ENCODE results near the gene ALKBH5.
"Not testable (repeated sequence)": the region's sequence is repeated elsewhere in the genome, so short reads cannot be mapped to it uniquely, and the experiment has no call there.

Gene ALKBH5

GRCh38 chr17:18185832-18186626, 2.4 kb downstream of the ALKBH5 start:
- DNase-seq (ENCODE audit: low read depth), result no peak

- DNase-seq (ENCODE audit: low read depth), result no peak
Measured at GRCh38 chr17:18186627-18186982, 3.0 kb downstream of the ALKBH5 start.

GRCh38 chr17:18187226-18187625, 3.6 kb downstream of the ALKBH5 start:
- no peak for DNase-seq (ENCODE audit: low read depth)

- no peak for DNase-seq (ENCODE audit: low read depth)
Measured at GRCh38 chr17:18187821-18188761, 4.5 kb downstream of the ALKBH5 start.

- DNase-seq (ENCODE audit: low read depth), result no peak
Measured at GRCh38 chr17:18190628-18191235, 7.1 kb downstream of the ALKBH5 start.

GRCh38 chr17:18191236-18191667, 7.6 kb downstream of the ALKBH5 start:
- no peak for DNase-seq (ENCODE audit: low read depth)

GRCh38 chr17:18191967-18192366, 8.3 kb downstream of the ALKBH5 start:
- DNase-seq (ENCODE audit: low read depth), result no peak

- no peak for DNase-seq (ENCODE audit: low read depth)
Measured at GRCh38 chr17:18194394-18194793, 10.8 kb downstream of the ALKBH5 start.

- DNase-seq (ENCODE audit: low read depth), result no peak
Measured at GRCh38 chr17:18194804-18195203, 11.2 kb downstream of the ALKBH5 start.

GRCh38 chr17:18195246-18195645, 11.6 kb downstream of the ALKBH5 start:
- no peak for DNase-seq (ENCODE audit: low read depth)

GRCh38 chr17:18197535-18198194, 14.0 kb downstream of the ALKBH5 start:
- DNase-seq (ENCODE audit: low read depth), result no peak

- DNase-seq (ENCODE audit: low read depth), result no peak
Measured at GRCh38 chr17:18198530-18198929, 14.9 kb downstream of the ALKBH5 start.

- no peak for DNase-seq (ENCODE audit: low read depth)
Measured at GRCh38 chr17:18201108-18201507, 17.5 kb downstream of the ALKBH5 start.

- DNase-seq (ENCODE audit: low read depth), result no peak
Measured at GRCh38 chr17:18203308-18203707, 19.7 kb downstream of the ALKBH5 start.

GRCh38 chr17:18205861-18206260, 22.2 kb downstream of the ALKBH5 start:
- no peak for DNase-seq (ENCODE audit: low read depth)

GRCh38 chr17:18206962-18207361, 23.3 kb downstream of the ALKBH5 start:
- DNase-seq (ENCODE audit: low read depth), result no peak

- DNase-seq (ENCODE audit: low read depth), result no peak
Measured at GRCh38 chr17:18208092-18208491, 24.5 kb downstream of the ALKBH5 start.

- no peak for DNase-seq (ENCODE audit: low read depth)
Measured at GRCh38 chr17:18213666-18214270, 30.1 kb downstream of the ALKBH5 start.

GRCh38 chr17:18216906-18217305, 33.3 kb downstream of the ALKBH5 start:
- DNase-seq (ENCODE audit: low read depth), result not testable (repeated sequence)

GRCh38 chr17:18217412-18218015, 33.9 kb downstream of the ALKBH5 start:
- peak; percentile 60 for DNase-seq (ENCODE audit: low read depth)

- no peak for DNase-seq (ENCODE audit: low read depth)
Measured at GRCh38 chr17:18218756-18219415, 35.3 kb downstream of the ALKBH5 start.

All from activated T-cell treated with anti-CD3 and anti-CD28 coated beads for 1 hour (primary cell).